Transverse colon (tissue), 4 donors: ENCODE measurements around the gene SUCLG1.

ENCODE experiments used
- POLR2A ChIP-seq: fragments of 450-650 bp; IDR thresholded peaks from one replicate; pipeline ENCODE4 v1.6.1; 2016; ENCODE audit warnings: antibody characterized with exemption, mild to moderate bottlenecking, moderate library complexity
- POLR2AphosphoS5 ChIP-seq, 3 donors: sonication (generic); formaldehyde crosslinking; IDR thresholded peaks; one replicate each; pipeline ENCODE4 v1.6.1; 2016; ENCODE audit warnings: antibody characterized with exemption in 3 of 3
- TF ChIP-seq, protein P1 (sequence below), 5 experiments: fragments of 200-600 bp in 3 of 5; fragments of 450-650 bp in 2 of 5; sonication (generic) in 3 of 5; IDR thresholded peaks; 1 replicate in 2 of 5; 2 replicates in 3 of 5; pipeline ENCODE4 v1.5.1; 2016 to 2017; ENCODE audit warnings: antibody characterized with exemption in 5 of 5, inconsistent platforms in 3 of 5, mild to moderate bottlenecking in 2 of 5, moderate library complexity in 1 of 5

DNA sequence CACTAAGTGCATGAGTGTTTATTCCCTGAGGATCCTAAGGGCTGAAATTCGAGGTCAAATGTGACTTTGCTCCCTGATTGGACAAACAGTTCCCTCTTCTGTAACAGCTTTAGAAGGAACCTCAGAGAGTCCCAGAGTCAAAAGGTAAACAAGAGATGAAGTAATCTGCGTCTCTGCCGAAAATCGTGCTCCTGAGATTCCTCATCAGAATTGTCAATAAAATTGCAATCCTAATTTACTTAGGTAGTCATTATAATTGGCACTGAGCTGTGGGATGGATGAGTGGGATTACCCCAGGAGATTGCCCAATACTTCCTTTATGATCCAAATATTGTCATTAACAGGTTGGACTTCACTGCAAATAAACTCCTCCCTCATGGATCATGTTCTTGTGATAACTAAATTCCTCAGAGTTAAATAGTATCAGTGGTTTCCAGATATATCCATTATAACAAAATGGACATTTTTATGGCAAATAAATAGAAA, 907 bp upstream of the SUCLG1 start:
- TF ChIP-seq, protein P1, sequence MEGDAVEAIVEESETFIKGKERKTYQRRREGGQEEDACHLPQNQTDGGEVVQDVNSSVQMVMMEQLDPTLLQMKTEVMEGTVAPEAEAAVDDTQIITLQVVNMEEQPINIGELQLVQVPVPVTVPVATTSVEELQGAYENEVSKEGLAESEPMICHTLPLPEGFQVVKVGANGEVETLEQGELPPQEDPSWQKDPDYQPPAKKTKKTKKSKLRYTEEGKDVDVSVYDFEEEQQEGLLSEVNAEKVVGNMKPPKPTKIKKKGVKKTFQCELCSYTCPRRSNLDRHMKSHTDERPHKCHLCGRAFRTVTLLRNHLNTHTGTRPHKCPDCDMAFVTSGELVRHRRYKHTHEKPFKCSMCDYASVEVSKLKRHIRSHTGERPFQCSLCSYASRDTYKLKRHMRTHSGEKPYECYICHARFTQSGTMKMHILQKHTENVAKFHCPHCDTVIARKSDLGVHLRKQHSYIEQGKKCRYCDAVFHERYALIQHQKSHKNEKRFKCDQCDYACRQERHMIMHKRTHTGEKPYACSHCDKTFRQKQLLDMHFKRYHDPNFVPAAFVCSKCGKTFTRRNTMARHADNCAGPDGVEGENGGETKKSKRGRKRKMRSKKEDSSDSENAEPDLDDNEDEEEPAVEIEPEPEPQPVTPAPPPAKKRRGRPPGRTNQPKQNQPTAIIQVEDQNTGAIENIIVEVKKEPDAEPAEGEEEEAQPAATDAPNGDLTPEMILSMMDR (IDR thresholded peaks at IDR 0.05): no peak
- TF ChIP-seq POLR2AphosphoS5 (IDR thresholded peaks at IDR 0.05) (no peak), POLR2A (no peak)
